Activated CD4-positive, alpha-beta T cell treated with anti-CD3 and anti-CD28 coated beads for 48 hours (primary cell): ENCODE results near the gene CBR1.

Experiments
- DNase-seq: peaks from one replicate; pipeline ENCODE4 v3.0.0-alpha.2; 2020

The CBR1 gene

GRCh38 chr21:36120304-36120888 lies 50.6 kb downstream of the CBR1 start:
- no peak for DNase-seq
